Keratinocyte (primary cell): ENCODE data around the gene FAM83D. TPM values are rescaled to one million over a fixed set of nuclear protein-coding genes. Genes with fewer than 3 reads are reported as not detected.

ENCODE experiments used
- DNase-seq: peaks from one replicate; pipeline ENCODE4 v3.0.0-alpha.2; 2011; ENCODE audit warnings: low read depth, missing footprints, low spot score
- FAIRE-seq: peaks from 2 replicates; lab custom pipeline; 2011; peaks lifted over from hg19 to GRCh38; lab: Jason Lieb, UNC
- H2AFZ ChIP-seq: 2 replicates; pipeline ENCODE4 v1.6.0; 2012; ENCODE audit warnings: low read length, control low read depth, inconsistent platforms; ENCODE audit not compliant: control insufficient read depth
- H3K27ac ChIP-seq: 2 replicates; pipeline ENCODE4 v1.5.1; 2011; ENCODE audit warnings: low read length; ENCODE audit not compliant: control insufficient read depth, insufficient read depth
- H3K27me3 ChIP-seq: 3 replicates; pipeline ENCODE4 v1.6.0; 2011; ENCODE audit warnings: low read length; ENCODE audit not compliant: control insufficient read depth, insufficient read depth; ENCODE audit errors: extremely low read depth
- H3K36me3 ChIP-seq, 2 experiments: 2 replicates in 1 of 2; 3 replicates in 1 of 2; pipeline ENCODE4 v1.5.1; 2011; ENCODE audit warnings: low read length in 2 of 2, mild to moderate bottlenecking in 1 of 2; ENCODE audit not compliant: control insufficient read depth in 2 of 2, insufficient read depth in 2 of 2; ENCODE audit errors: extremely low read depth in 1 of 2
- H3K4me1 ChIP-seq: 3 replicates; pipeline ENCODE4 v1.5.1; 2011; ENCODE audit warnings: low read length; ENCODE audit not compliant: control insufficient read depth, insufficient read depth; ENCODE audit errors: extremely low read depth
- H3K4me2 ChIP-seq: 3 replicates; pipeline ENCODE4 v1.6.0; 2011; ENCODE audit warnings: low read depth, low read length; ENCODE audit not compliant: control insufficient read depth, insufficient read depth; ENCODE audit errors: extremely low read depth
- H3K4me3 ChIP-seq, 3 experiments: fragments of 200-600 bp in 1 of 3; sonication (generic) in 1 of 3; 2 replicates in 2 of 3; 3 replicates in 1 of 3; pipeline ENCODE4 v1.5.1; 2011 to 2016; ENCODE audit warnings: low read length in 3 of 3, mild to moderate bottlenecking in 3 of 3, control low read depth in 2 of 3, inconsistent platforms in 1 of 3, low read depth in 1 of 3, mixed read lengths in 1 of 3, mixed run types in 1 of 3, moderate library complexity in 1 of 3; ENCODE audit not compliant: control insufficient read depth in 2 of 3, insufficient read depth in 2 of 3; ENCODE audit errors: extremely low read depth in 1 of 3
- H3K79me2 ChIP-seq: 2 replicates; pipeline ENCODE4 v1.6.0; 2012; ENCODE audit warnings: low read length; ENCODE audit not compliant: control insufficient read depth, insufficient read depth
- H3K9ac ChIP-seq: 3 replicates; pipeline ENCODE4 v1.6.0; 2011; ENCODE audit warnings: low read length; ENCODE audit not compliant: control insufficient read depth, insufficient read depth; ENCODE audit errors: extremely low read depth
- H3K9me1 ChIP-seq: 3 replicates; pipeline ENCODE4 v1.6.0; 2011; ENCODE audit warnings: low read length; ENCODE audit not compliant: control insufficient read depth, insufficient read depth; ENCODE audit errors: extremely low read depth
- H3K9me3 ChIP-seq: 2 replicates; pipeline ENCODE4 v1.5.1; 2012; ENCODE audit warnings: low read depth, low read length; ENCODE audit not compliant: control insufficient read depth
- H4K20me1 ChIP-seq: 3 replicates; pipeline ENCODE4 v1.6.0; 2011; ENCODE audit warnings: low read length; ENCODE audit not compliant: control insufficient read depth, insufficient read depth; ENCODE audit errors: extremely low read depth
- CTCF ChIP-seq, 3 experiments: IDR thresholded peaks in 1 of 3; conservative IDR thresholded peaks in 1 of 3; optimal IDR thresholded peaks in 1 of 3; 2 replicates in 2 of 3; 3 replicates in 1 of 3; pipeline versions ENCODE3 to v1.5.1; 2011; ENCODE audit warnings: low read length in 3 of 3, mild to moderate bottlenecking in 3 of 3, moderate library complexity in 2 of 3, control low read depth in 1 of 3, inconsistent platforms in 1 of 3; ENCODE audit not compliant: insufficient read depth in 2 of 3; ENCODE audit errors: extremely low read depth in 1 of 3
- EZH2 ChIP-seq: IDR thresholded peaks from one replicate; pipeline ENCODE4 v1.6.1; 2012; ENCODE audit warnings: inconsistent platforms, mild to moderate bottlenecking, low read length, moderate library complexity
- dilution Hi-C: fragments of 300-500 bp; cut with MboI; formaldehyde crosslinking; loops from one replicate; pipeline ENCODE4 v1.7.0; 2020; ENCODE audit warnings: low sequenced_read_pairs; ENCODE audit not compliant: extremely low pct_ligation_motif_present
- polyA minus RNA-seq, 3 experiments: library from RNA; depleted of rRNA, polyadenylated mRNA; stranded (reverse); fragments of >200 nt; gene quantifications; 1 replicate in 1 of 3; 2 replicates in 1 of 3; 3 replicates in 1 of 3; pipeline ENCODE4 v1.2.3, GENCODE V29; 2011
- polyA plus RNA-seq, 5 experiments: library from polyadenylated mRNA; depleted of rRNA in 3 of 5; stranded (reverse) in 3 of 5; stranded (forward) in 1 of 5; unstranded in 1 of 5; fragments of >200 nt; gene quantifications; 1 replicate in 1 of 5; 2 replicates in 3 of 5; 3 replicates in 1 of 5; pipeline versions ENCODE4 v1.2.1 to v1.2.3, GENCODE V29; 2011 to 2012; ENCODE audit warnings: missing spikeins in 2 of 5, low read depth in 1 of 5, low replicate concordance in 1 of 5

FAM83D gene
- polyA plus RNA-seq = 8.5 to 33.1 TPM (median 32.1 TPM) in 3 replicates
- 1.2 TPM for polyA plus RNA-seq (2011; ENCODE audit: low read depth)
- polyA plus RNA-seq (2011; cell fraction: cytosol; rRNA removed) = 11.3 and 17.1 TPM in 2 replicates
- 12.3 and 13.2 TPM in 2 replicates for polyA plus RNA-seq (2011; cell fraction: nucleus; rRNA removed)
- 0.97 and 19.3 TPM in 2 replicates for polyA plus RNA-seq (2012; ENCODE audit: low replicate concordance)
- 5.9 to 26.8 TPM (median 19.0 TPM) in 3 replicates for polyA minus RNA-seq
- 8.1 TPM for polyA minus RNA-seq (2011; cell fraction: cytosol; rRNA and poly(A)+ RNA removed)
- 5.5 and 6.3 TPM in 2 replicates for polyA minus RNA-seq (2011; cell fraction: nucleus; rRNA and poly(A)+ RNA removed)

- peaks cover 46% of the 10 kb centered on the region for H3K79me2 ChIP-seq
- H3K27ac ChIP-seq = peak within 1 kb of the TSS; percentile 67
- DNase-seq = peak; percentile 90
- no peak for FAIRE-seq
- H3K27me3 ChIP-seq = no peaks in the 10 kb centered on the region
- TF ChIP-seq CTCF (optimal IDR thresholded peaks at IDR 0.05 in 1 of 3, IDR thresholded peaks at IDR 0.05 in 1 of 3, conservative IDR thresholded peaks at IDR 0.05 in 1 of 3; ENCODE audit: extremely low read depth in 1 of 3, insufficient read depth in 2 of 3, low read length in 3 of 3) (no peak), EZH2 (no peak)
- peaks cover 0 to 3% of the 10 kb centered on the region in 2 experiments for H3K36me3 ChIP-seq
- H3K9me3 ChIP-seq = no peaks in the 10 kb centered on the region
- dilution Hi-C loops = no loop called here
- no peaks in the 10 kb centered on the region for H4K20me1 ChIP-seq
- H3K9me1 ChIP-seq = no peaks in the 10 kb centered on the region
- H3K9ac ChIP-seq = peak within 1 kb of the TSS; percentile 81
- peaks cover 23% of the 10 kb centered on the region for H3K4me1 ChIP-seq
- peak within 1 kb of the TSS; percentile 68 to 88 (median 82) for H3K4me3 ChIP-seq
- peak within 1 kb of the TSS; percentile 87 for H2AFZ ChIP-seq
- peak within 1 kb of the TSS; percentile 77 for H3K4me2 ChIP-seq
These were observed at the start of gene FAM83D for GRCh38 chr20:38926142-38926933. FAM83D (plus strand) TSS chr20:38926417; CDS start chr20:38926443, 26 bp downstream.

GRCh38 chr20:38877483-38877882 is 48.7 kb upstream of the FAM83D start:
- Histone ChIP-seq H3K27ac (no peak overlapping the region), H3K36me3 (no peaks in the 10 kb centered on the region), H3K9me3 (no peaks in the 10 kb centered on the region), H2AFZ (no peak overlapping the region), H3K9me1 (no peaks in the 10 kb centered on the region), H4K20me1 (peaks cover 4% of the 10 kb centered on the region), H3K9ac (no peak overlapping the region), H3K27me3 (peaks cover 11% of the 10 kb centered on the region), H3K4me2 (no peak overlapping the region), H3K79me2 (no peaks in the 10 kb centered on the region), H3K4me1 (no peaks in the 10 kb centered on the region), H3K4me3 (no peak overlapping the region)
- FAIRE-seq (no peak), DNase-seq (no peak)
- TF ChIP-seq EZH2 = no peak
- no peak for TF ChIP-seq CTCF (optimal IDR thresholded peaks at IDR 0.05 in 1 of 3, IDR thresholded peaks at IDR 0.05 in 1 of 3, conservative IDR thresholded peaks at IDR 0.05 in 1 of 3; ENCODE audit: extremely low read depth in 1 of 3, insufficient read depth in 2 of 3, low read length in 3 of 3)
- dilution Hi-C loops = no loop called here
